Liver (tissue), 9 donors: ENCODE results near the gene C1QTNF1. TPM values are rescaled to one million over a fixed set of nuclear protein-coding genes. Genes with fewer than 3 reads are reported as not detected.

Experiments
- DNase-seq: peaks from one replicate; pipeline ENCODE4 v3.0.0-alpha.2; 2017; ENCODE audit warnings: low spot score
- H3K27ac ChIP-seq, 2 donors: one replicate each; pipeline ENCODE4 v1.7.0; 2013; ENCODE audit warnings: inconsistent platforms in 2 of 2, low read length in 2 of 2, control low read depth in 1 of 2, low read depth in 1 of 2, mild to moderate bottlenecking in 1 of 2
- H3K27me3 ChIP-seq, 4 donors: one replicate each; pipeline versions ENCODE4 v1.6.1 to v1.7.0; 2013; ENCODE audit warnings: low read length in 3 of 4, inconsistent platforms in 1 of 4, mild to moderate bottlenecking in 1 of 4, moderate library complexity in 1 of 4; ENCODE audit not compliant: control insufficient read depth in 4 of 4, insufficient read depth in 4 of 4
- H3K36me3 ChIP-seq, 4 donors: one replicate each; pipeline versions ENCODE4 v1.6.1 to v1.7.0; 2013; ENCODE audit warnings: low read length in 3 of 4, mild to moderate bottlenecking in 3 of 4, low read depth in 1 of 4, moderate library complexity in 1 of 4; ENCODE audit not compliant: control insufficient read depth in 4 of 4, insufficient read depth in 3 of 4
- H3K4me1 ChIP-seq, 4 donors: one replicate each; pipeline versions ENCODE4 v1.6.1 to v1.7.0; 2013; ENCODE audit warnings: low read length in 3 of 4, mild to moderate bottlenecking in 3 of 4, moderate library complexity in 1 of 4; ENCODE audit not compliant: control insufficient read depth in 4 of 4, insufficient read depth in 4 of 4
- H3K4me3 ChIP-seq, 3 donors: one replicate each; pipeline versions ENCODE4 v1.6.1 to v1.7.0; 2013; ENCODE audit warnings: low read length in 3 of 3, control low read depth in 1 of 3, low read depth in 1 of 3, mild to moderate bottlenecking in 1 of 3
- H3K9ac ChIP-seq, 2 donors: one replicate each; pipeline ENCODE4 v1.7.0; 2013; ENCODE audit warnings: low read length in 2 of 2, mild to moderate bottlenecking in 2 of 2, moderate library complexity in 2 of 2, control low read depth in 1 of 2, low read depth in 1 of 2
- H3K9me3 ChIP-seq, 4 donors: one replicate each; pipeline versions ENCODE4 v1.6.1 to v1.7.0; 2013; ENCODE audit warnings: low read length in 3 of 4; ENCODE audit not compliant: control insufficient read depth in 4 of 4
- EGR1 ChIP-seq, 2 donors: IDR thresholded peaks; 2 replicates each; pipeline ENCODE4 v1.6.1; 2016 to 2018; ENCODE audit warnings: antibody characterized with exemption in 2 of 2, low read depth in 2 of 2
- FOXA1 ChIP-seq: IDR thresholded peaks from 2 replicates; pipeline ENCODE4 v1.6.1; 2016; ENCODE audit warnings: antibody characterized with exemption
- GABPA ChIP-seq, 2 donors: IDR thresholded peaks in 1 of 2; conservative IDR thresholded peaks in 1 of 2; 2 replicates each; pipeline ENCODE4 v1.6.1; 2016; ENCODE audit warnings: antibody characterized with exemption in 2 of 2, mild to moderate bottlenecking in 1 of 2, moderate library complexity in 1 of 2
- HNF4A ChIP-seq, 2 donors: conservative IDR thresholded peaks; 2 replicates each; pipeline ENCODE4 v1.6.1; 2016; ENCODE audit warnings: antibody characterized with exemption in 2 of 2, mild to moderate bottlenecking in 2 of 2
- HNF4G ChIP-seq: IDR thresholded peaks from 2 replicates; pipeline ENCODE4 v1.6.1; 2016; ENCODE audit warnings: antibody characterized with exemption
- JUND ChIP-seq, 2 donors: IDR thresholded peaks; 2 replicates each; pipeline ENCODE4 v1.6.1; 2016; ENCODE audit warnings: antibody characterized with exemption in 2 of 2
- NR2F2 ChIP-seq: IDR thresholded peaks from 2 replicates; pipeline ENCODE4 v1.6.1; 2016; ENCODE audit warnings: antibody characterized with exemption
- RAD21 ChIP-seq, 2 donors: IDR thresholded peaks; 2 replicates each; pipeline ENCODE4 v1.6.1; 2016; ENCODE audit warnings: antibody characterized with exemption in 2 of 2, mild to moderate bottlenecking in 2 of 2
- RXRA ChIP-seq, 2 donors: IDR thresholded peaks; 2 replicates each; pipeline ENCODE4 v1.6.1; 2017 to 2018; ENCODE audit warnings: antibody characterized with exemption in 2 of 2, mild to moderate bottlenecking in 1 of 2
- SP1 ChIP-seq: IDR thresholded peaks from 2 replicates; pipeline ENCODE4 v1.6.1; 2018; ENCODE audit warnings: antibody characterized with exemption, mild to moderate bottlenecking
- TAF1 ChIP-seq: conservative IDR thresholded peaks from 2 replicates; pipeline ENCODE4 v1.6.1; 2016; ENCODE audit warnings: antibody characterized with exemption, mild to moderate bottlenecking
- YY1 ChIP-seq: IDR thresholded peaks from 2 replicates; pipeline ENCODE4 v1.6.1; 2016; ENCODE audit warnings: antibody characterized with exemption, mild to moderate bottlenecking
- WGBS: extraction: QIAGEN DNeasy Blood & Tissue Kit; methylation state at CpG from one replicate; pipeline ENCODE4 v1.1.7; 2013; 5-methylcytosine and 5-hydroxymethylcytosine counted together
- polyA plus RNA-seq, 2 donors: library from polyadenylated mRNA; stranded (reverse) in 1 of 2; unstranded in 1 of 2; fragments of 200-250 nt in 1 of 2; fragments of >200 nt in 1 of 2; fragmentation: Nextera tagmentation in 1 of 2; extraction: Ambion mirVana in 1 of 2; gene quantifications; one replicate each; pipeline versions ENCODE4 v1.2.1 to v1.2.3, GENCODE V29; 2013 to 2015
- total RNA-seq, 2 donors: library from RNA; depleted of rRNA; stranded (reverse); fragments of >200 nt; gene quantifications; one replicate each; pipeline ENCODE4 v1.2.3, GENCODE V29; 2014
- TF ChIP-seq, protein P1 (sequence below): fragments of 150-350 bp; IDR thresholded peaks from 2 replicates; pipeline ENCODE4 v1.5.1; 2017; ENCODE audit warnings: improper control_type of control experiment, low read depth, low read length; ENCODE audit not compliant: missing input control
- TF ChIP-seq, protein P2 (sequence below): IDR thresholded peaks from 2 replicates; pipeline ENCODE4 v1.6.1; 2016; ENCODE audit warnings: antibody characterized with exemption, mild to moderate bottlenecking
- TF ChIP-seq, protein P3 (sequence below): IDR thresholded peaks from 2 replicates; pipeline ENCODE4 v1.6.1; 2016; ENCODE audit warnings: antibody characterized with exemption
- TF ChIP-seq, protein P4 (sequence below): IDR thresholded peaks from 2 replicates; pipeline ENCODE4 v1.6.1; 2016; ENCODE audit warnings: antibody characterized with exemption
- TF ChIP-seq, protein P5 (sequence below): IDR thresholded peaks from 2 replicates; pipeline ENCODE4 v1.6.1; 2016; ENCODE audit warnings: antibody characterized with exemption
- donor health status: healthy.
- donor health status: healthy.
- donor health status: healthy.
- donor health status: healthy.
- donor health status: healthy.

C1QTNF1 gene
- total and polyA plus RNA-seq, 4 donors, result 0.56 to 54.6 (median 16.1) TPM

DNA sequence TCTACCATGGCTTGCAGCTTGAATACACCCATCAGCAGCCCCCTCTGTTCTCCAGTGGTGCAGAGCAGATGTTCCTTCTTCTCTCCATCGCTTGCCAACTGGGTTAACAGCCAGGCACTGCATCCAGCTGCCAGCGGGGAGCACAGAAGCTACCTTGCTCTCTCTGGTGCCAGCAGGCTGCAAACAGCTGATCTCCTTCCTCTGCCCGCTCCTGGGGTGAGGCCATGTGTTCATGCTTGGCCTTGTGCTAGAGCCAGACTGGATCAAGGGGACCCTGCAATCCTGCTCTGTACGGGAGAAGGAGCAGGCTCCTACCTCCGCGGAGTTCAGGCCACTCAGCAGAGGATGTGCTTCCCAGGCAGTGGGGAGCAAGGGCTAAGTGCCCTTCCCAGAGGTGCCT, 26.6 kb downstream of the C1QTNF1 start:
- no peaks in the 10 kb centered on the region for H3K4me1 ChIP-seq
- 82% methylated on average over 6 of the region's 6 CpGs for WGBS
- peaks cover 0 to 1% (median 0%) of the 10 kb centered on the region in 4 donors for H3K27me3 ChIP-seq
- H3K4me3 ChIP-seq, result no peak overlapping the region
- H3K27ac ChIP-seq, result no peak overlapping the region
- TF ChIP-seq SP1 (no peak), RXRA (IDR thresholded peaks at IDR 0.05) (no peak)
- peaks cover 0 to 8% (median 2%) of the 10 kb centered on the region in 4 donors for H3K9me3 ChIP-seq
- H3K9ac ChIP-seq, result no peak overlapping the region
- no peak for DNase-seq
- no peaks in the 10 kb centered on the region for H3K36me3 ChIP-seq

DNA sequence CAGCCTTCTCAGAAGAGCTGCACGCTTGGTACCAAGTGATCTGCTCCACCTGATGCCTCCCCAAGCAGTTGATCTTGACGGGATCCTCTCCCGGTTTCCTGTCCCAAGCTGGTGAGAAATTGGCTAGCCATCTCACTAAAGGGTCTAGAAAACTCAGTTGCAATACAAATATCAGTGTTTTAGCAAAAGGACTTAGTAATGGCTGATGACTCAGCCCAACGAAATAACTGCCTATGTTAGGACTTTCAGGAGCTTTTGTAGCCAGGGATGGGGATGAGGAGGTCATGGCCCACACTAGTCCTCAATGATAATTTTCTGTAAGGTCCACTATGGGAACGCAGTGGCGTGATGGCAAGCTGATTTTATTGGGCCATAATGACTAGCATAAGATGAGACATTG, 27.3 kb downstream of the C1QTNF1 start:
- Histone ChIP-seq H3K36me3 (no peaks in the 10 kb centered on the region), H3K27me3 (no peaks in the 10 kb centered on the region), H3K4me3 (no peak overlapping the region), H3K9ac (no peak overlapping the region), H3K27ac (no peak overlapping the region), H3K9me3 (peaks cover 0 to 8% (median 2%) of the 10 kb centered on the region in 4 donors), H3K4me1 (no peaks in the 10 kb centered on the region)
- TF ChIP-seq RXRA (IDR thresholded peaks at IDR 0.05) (no peak), GABPA (IDR thresholded peaks at IDR 0.05 in 1 of 2, conservative IDR thresholded peaks at IDR 0.05 in 1 of 2) (no peak), EGR1 (IDR thresholded peaks at IDR 0.05; ENCODE audit: low read depth in 2 of 2) (no peak), YY1 (no peak), HNF4G (no peak), NR2F2 (no peak), SP1 (no peak), JUND (IDR thresholded peaks at IDR 0.05) (no peak), HNF4A (conservative IDR thresholded peaks at IDR 0.05) (no peak), RAD21 (IDR thresholded peaks at IDR 0.05) (no peak), TAF1 (no peak), FOXA1 (no peak)
- TF ChIP-seq, protein P1, sequence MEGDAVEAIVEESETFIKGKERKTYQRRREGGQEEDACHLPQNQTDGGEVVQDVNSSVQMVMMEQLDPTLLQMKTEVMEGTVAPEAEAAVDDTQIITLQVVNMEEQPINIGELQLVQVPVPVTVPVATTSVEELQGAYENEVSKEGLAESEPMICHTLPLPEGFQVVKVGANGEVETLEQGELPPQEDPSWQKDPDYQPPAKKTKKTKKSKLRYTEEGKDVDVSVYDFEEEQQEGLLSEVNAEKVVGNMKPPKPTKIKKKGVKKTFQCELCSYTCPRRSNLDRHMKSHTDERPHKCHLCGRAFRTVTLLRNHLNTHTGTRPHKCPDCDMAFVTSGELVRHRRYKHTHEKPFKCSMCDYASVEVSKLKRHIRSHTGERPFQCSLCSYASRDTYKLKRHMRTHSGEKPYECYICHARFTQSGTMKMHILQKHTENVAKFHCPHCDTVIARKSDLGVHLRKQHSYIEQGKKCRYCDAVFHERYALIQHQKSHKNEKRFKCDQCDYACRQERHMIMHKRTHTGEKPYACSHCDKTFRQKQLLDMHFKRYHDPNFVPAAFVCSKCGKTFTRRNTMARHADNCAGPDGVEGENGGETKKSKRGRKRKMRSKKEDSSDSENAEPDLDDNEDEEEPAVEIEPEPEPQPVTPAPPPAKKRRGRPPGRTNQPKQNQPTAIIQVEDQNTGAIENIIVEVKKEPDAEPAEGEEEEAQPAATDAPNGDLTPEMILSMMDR, result no peak
- TF ChIP-seq, protein P2, sequence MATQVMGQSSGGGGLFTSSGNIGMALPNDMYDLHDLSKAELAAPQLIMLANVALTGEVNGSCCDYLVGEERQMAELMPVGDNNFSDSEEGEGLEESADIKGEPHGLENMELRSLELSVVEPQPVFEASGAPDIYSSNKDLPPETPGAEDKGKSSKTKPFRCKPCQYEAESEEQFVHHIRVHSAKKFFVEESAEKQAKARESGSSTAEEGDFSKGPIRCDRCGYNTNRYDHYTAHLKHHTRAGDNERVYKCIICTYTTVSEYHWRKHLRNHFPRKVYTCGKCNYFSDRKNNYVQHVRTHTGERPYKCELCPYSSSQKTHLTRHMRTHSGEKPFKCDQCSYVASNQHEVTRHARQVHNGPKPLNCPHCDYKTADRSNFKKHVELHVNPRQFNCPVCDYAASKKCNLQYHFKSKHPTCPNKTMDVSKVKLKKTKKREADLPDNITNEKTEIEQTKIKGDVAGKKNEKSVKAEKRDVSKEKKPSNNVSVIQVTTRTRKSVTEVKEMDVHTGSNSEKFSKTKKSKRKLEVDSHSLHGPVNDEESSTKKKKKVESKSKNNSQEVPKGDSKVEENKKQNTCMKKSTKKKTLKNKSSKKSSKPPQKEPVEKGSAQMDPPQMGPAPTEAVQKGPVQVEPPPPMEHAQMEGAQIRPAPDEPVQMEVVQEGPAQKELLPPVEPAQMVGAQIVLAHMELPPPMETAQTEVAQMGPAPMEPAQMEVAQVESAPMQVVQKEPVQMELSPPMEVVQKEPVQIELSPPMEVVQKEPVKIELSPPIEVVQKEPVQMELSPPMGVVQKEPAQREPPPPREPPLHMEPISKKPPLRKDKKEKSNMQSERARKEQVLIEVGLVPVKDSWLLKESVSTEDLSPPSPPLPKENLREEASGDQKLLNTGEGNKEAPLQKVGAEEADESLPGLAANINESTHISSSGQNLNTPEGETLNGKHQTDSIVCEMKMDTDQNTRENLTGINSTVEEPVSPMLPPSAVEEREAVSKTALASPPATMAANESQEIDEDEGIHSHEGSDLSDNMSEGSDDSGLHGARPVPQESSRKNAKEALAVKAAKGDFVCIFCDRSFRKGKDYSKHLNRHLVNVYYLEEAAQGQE, result no peak
- TF ChIP-seq, protein P3, sequence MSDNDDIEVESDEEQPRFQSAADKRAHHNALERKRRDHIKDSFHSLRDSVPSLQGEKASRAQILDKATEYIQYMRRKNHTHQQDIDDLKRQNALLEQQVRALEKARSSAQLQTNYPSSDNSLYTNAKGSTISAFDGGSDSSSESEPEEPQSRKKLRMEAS, result no peak
- TF ChIP-seq, protein P4, sequence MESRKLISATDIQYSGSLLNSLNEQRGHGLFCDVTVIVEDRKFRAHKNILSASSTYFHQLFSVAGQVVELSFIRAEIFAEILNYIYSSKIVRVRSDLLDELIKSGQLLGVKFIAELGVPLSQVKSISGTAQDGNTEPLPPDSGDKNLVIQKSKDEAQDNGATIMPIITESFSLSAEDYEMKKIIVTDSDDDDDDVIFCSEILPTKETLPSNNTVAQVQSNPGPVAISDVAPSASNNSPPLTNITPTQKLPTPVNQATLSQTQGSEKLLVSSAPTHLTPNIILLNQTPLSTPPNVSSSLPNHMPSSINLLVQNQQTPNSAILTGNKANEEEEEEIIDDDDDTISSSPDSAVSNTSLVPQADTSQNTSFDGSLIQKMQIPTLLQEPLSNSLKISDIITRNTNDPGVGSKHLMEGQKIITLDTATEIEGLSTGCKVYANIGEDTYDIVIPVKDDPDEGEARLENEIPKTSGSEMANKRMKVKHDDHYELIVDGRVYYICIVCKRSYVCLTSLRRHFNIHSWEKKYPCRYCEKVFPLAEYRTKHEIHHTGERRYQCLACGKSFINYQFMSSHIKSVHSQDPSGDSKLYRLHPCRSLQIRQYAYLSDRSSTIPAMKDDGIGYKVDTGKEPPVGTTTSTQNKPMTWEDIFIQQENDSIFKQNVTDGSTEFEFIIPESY, result no peak
- TF ChIP-seq, protein P5, sequence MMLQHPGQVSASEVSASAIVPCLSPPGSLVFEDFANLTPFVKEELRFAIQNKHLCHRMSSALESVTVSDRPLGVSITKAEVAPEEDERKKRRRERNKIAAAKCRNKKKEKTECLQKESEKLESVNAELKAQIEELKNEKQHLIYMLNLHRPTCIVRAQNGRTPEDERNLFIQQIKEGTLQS, result no peak
- no peak for DNase-seq
- WGBS, result 81% methylated on average over 6 of the region's 6 CpGs
